GM12892 (cell line): Measurements from ENCODE around the gene MMP24OS.
"Not testable (repeated sequence)": the region's sequence is repeated elsewhere in the genome, so short reads cannot be mapped to it uniquely, and the experiment has no call there.

Experiments used
- DNase-seq: peaks from one replicate; pipeline ENCODE4 v3.0.0; 2011; ENCODE audit not compliant: insufficient read length
- FAIRE-seq: peaks from 2 replicates; lab custom pipeline; 2011; peaks lifted over from hg19 to GRCh38; lab: Jason Lieb, UNC
- POLR2A ChIP-seq: IDR thresholded peaks from 2 replicates; pipeline ENCODE4 v1.6.1; 2011; ENCODE audit warnings: low read depth, low read length, control low read depth
- POLR2AphosphoS5 ChIP-seq: IDR thresholded peaks from 2 replicates; pipeline ENCODE4 v1.6.1; 2011; ENCODE audit warnings: low read depth, low read length, control low read depth
- TAF1 ChIP-seq: IDR thresholded peaks from 2 replicates; pipeline ENCODE4 v1.6.1; 2011; ENCODE audit warnings: low read depth, mild to moderate bottlenecking, control low read depth, low read length, borderline replicate concordance

The MMP24OS gene

DNA sequence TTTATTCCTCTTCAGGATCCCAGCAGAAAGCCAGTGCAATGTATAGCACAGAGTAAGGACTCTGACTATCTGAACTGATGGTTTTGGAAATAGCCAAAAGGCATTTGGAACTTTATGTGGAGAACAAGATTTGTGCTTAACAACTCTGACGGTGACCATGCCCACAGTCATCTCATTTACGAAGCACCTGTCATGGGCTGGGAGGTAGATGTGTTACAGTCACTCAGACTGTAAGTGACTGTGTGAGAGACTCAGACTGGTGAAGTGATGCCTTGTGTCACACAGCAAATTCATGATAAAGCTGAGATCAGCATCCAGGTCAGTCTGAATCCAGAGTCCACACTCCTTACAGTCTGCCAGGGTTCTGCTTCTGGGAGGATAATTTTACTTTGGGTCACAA lies 38.2 kb upstream of the MMP24OS start:
- FAIRE-seq: no peak
- no peak for TF ChIP-seq TAF1
- no peak for TF ChIP-seq POLR2AphosphoS5
- TF ChIP-seq POLR2A: no peak

DNA sequence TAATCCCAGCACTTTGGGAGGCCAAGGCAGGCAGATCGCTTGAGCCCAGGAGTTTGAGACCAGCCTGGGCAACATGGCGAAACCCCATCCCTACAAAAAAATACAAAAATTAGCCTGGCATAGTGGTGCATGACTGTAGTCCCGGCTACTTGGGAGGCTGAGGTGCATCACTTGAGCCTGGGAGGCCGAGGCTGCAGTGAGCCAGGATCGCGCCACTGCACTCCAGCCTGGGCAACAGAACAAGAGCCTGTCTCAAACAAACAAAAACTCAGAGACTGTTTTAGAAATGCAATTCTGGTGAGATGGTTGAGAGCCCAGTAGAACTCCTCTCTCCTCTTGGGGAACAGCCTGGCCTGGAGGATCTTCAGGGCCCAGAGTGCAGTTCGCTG lies 37.7 kb upstream of the MMP24OS start:
- not testable (repeated sequence) for FAIRE-seq, DNase-seq

More for the DNA sequence above, 38.2 kb upstream of the MMP24OS start:
- no peak for DNase-seq

DNA sequence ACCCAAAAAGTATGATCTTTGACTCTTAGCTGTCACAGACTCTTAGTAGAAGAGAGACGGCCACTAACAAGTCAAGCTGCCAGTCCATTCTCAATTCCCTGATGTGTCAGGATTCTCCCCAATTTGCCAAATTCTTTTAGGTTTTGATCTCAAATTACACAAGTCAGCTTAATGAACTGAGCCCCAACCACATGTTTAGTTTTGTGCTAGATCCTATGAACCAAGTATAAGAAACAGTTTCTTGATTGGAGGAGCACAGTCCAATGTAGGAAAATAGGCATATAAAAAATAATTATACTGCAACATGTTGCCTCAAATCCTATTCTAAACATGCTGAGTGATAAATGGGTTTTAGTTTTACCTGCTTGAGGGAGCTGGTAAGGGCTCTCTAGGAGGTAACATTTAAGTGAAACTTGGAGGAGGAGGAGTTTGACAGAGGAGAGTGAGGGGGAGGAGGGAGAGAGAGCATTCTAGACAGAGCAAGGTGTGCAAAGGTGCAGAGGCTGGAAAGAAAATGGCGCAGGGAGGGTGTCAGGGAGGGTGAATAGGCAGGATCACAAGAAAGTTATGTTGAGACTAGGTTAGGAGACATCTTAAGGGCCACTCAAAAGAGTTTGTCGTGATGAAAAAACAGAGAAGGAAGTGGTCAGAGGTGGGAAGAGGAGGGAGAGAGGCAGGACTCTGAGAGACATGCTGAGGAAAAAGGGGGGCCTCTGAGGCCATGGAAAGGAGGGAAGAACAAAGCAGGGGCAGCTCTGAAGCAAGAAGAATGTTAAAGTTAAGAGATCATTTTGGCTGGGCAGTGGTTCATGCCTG lies 37.1 kb upstream of the MMP24OS start:
- no peak for DNase-seq
- FAIRE-seq: no peak
- TF ChIP-seq POLR2AphosphoS5 (no peak), POLR2A (no peak), TAF1 (no peak)

GRCh38 chr20:35312318-35312717 lies 34.4 kb upstream of the MMP24OS start:
- TF ChIP-seq POLR2AphosphoS5 (no peak), TAF1 (no peak)
- no peak for DNase-seq
- FAIRE-seq: no peak

- FAIRE-seq (no peak), DNase-seq (no peak)
- TF ChIP-seq TAF1 (no peak), POLR2AphosphoS5 (no peak), POLR2A (no peak)
These were observed 33.9 kb upstream of the MMP24OS start for GRCh38 chr20:35311822-35312221.

GRCh38 chr20:35311409-35311808 lies 33.5 kb upstream of the MMP24OS start:
- no peak for TF ChIP-seq POLR2AphosphoS5
- TF ChIP-seq POLR2A: no peak
- no peak for TF ChIP-seq TAF1
- no peak for FAIRE-seq
- no peak for DNase-seq

- FAIRE-seq: no peak
- no peak for DNase-seq
- TF ChIP-seq POLR2A: no peak
- TF ChIP-seq TAF1: no peak
- no peak for TF ChIP-seq POLR2AphosphoS5
These were observed 30.0 kb upstream of the MMP24OS start for GRCh38 chr20:35307666-35308653.

- TF ChIP-seq POLR2A (no peak), TAF1 (no peak), POLR2AphosphoS5 (no peak)
- FAIRE-seq (no peak), DNase-seq (no peak)
These were observed 29.1 kb upstream of the MMP24OS start for GRCh38 chr20:35306931-35307517.

GRCh38 chr20:35305682-35306556 lies 28.0 kb upstream of the MMP24OS start:
- FAIRE-seq (no peak), DNase-seq (no peak)
- TF ChIP-seq POLR2AphosphoS5 (no peak), POLR2A (no peak), TAF1 (no peak)

GRCh38 chr20:35304956-35305355 lies 27.0 kb upstream of the MMP24OS start:
- FAIRE-seq: no peak
- TF ChIP-seq POLR2A: no peak
- TF ChIP-seq TAF1: no peak
- no peak for TF ChIP-seq POLR2AphosphoS5
- DNase-seq: no peak
